HG03135 (cell line): Measurements from ENCODE around the gene MED22.
"Not testable (repeated sequence)": the region's sequence is repeated elsewhere in the genome, so short reads cannot be mapped to it uniquely, and the experiment has no call there.

Experiments
- ATAC-seq: cut with Tn5 transposase; IDR thresholded peaks from one replicate; pipeline ENCODE4 v1.9.1; 2021; ENCODE audit warnings: mild to moderate bottlenecking, moderate library complexity; ENCODE audit not compliant: unreplicated experiment

Gene MED22

GRCh38 chr9:133309608-133310007 is 38.3 kb downstream of the MED22 start:
- ATAC-seq: no peak

GRCh38 chr9:133307301-133307700 is 40.6 kb downstream of the MED22 start:
- no peak for ATAC-seq

- ATAC-seq: no peak
These were observed 41.4 kb downstream of the MED22 start for GRCh38 chr9:133306242-133307204.

- no peak for ATAC-seq
These were observed 42.2 kb downstream of the MED22 start for GRCh38 chr9:133305731-133306130.

GRCh38 chr9:133304477-133305377 is 43.2 kb downstream of the MED22 start:
- no peak for ATAC-seq

GRCh38 chr9:133304158-133304470 is 43.8 kb downstream of the MED22 start:
- ATAC-seq: no peak

GRCh38 chr9:133303266-133304157 is 44.4 kb downstream of the MED22 start:
- ATAC-seq: no peak

- no peak for ATAC-seq
These were observed 46.4 kb downstream of the MED22 start for GRCh38 chr9:133301253-133302230.

- ATAC-seq: not testable (repeated sequence)
These were observed 47.9 kb downstream of the MED22 start for GRCh38 chr9:133299996-133300395.

- no peak for ATAC-seq
These were observed 53.7 kb downstream of the MED22 start for GRCh38 chr9:133294257-133294656.

- no peak for ATAC-seq
These were observed 57.1 kb downstream of the MED22 start for GRCh38 chr9:133290751-133291302.
